ENCODE data around the gene SRPK3. TPM values are rescaled to one million over a fixed set of nuclear protein-coding genes. Genes with fewer than 3 reads are reported as not detected.

The SRPK3 gene
- total RNA-seq, 1 experiment from 2014 or later: 0.46 TPM

GRCh38 chrX:153824348-153824747 lies 43.5 kb downstream of the SRPK3 start:
- Histone ChIP-seq H3K4me1 (replicated peaks; ENCODE audit: insufficient read depth) (no peaks in the 10 kb centered on the region), H3K9me3 (ENCODE audit: insufficient read depth, low read depth) (no peaks in the 10 kb centered on the region), H4K20me1 (ENCODE audit: insufficient read depth) (no peaks in the 10 kb centered on the region), H3K27ac (no peak overlapping the region), H3K27me3 (ENCODE audit: insufficient read depth, low read depth) (peaks cover 71% of the 10 kb centered on the region), H3K79me2 (ENCODE audit: low read depth) (no peaks in the 10 kb centered on the region), H3K4me3 (no peak overlapping the region), H3K9me2 (ENCODE audit: insufficient read depth) (no peaks in the 10 kb centered on the region), H2AFZ (no peak overlapping the region), H3K4me2 (no peak overlapping the region), H3F3A (ENCODE audit: insufficient read depth, low read depth) (no peaks in the 10 kb centered on the region), H3K36me3 (ENCODE audit: low read depth) (no peaks in the 10 kb centered on the region)
- POLR2A ChIA-PET (ENCODE audit: unreplicated experiment): no interaction called here
- BruUV-seq (replicated peaks): no TSS peak
- no peak for DNase-seq
- intact Hi-C loops (cut with micrococcal nuclease; ENCODE audit: unreplicated experiment): no loop called here
- TF ChIP-seq EZH2 (IDR thresholded peaks at IDR 0.05; ENCODE audit: low read depth): no peak
- TF ChIP-seq, protein P1, sequence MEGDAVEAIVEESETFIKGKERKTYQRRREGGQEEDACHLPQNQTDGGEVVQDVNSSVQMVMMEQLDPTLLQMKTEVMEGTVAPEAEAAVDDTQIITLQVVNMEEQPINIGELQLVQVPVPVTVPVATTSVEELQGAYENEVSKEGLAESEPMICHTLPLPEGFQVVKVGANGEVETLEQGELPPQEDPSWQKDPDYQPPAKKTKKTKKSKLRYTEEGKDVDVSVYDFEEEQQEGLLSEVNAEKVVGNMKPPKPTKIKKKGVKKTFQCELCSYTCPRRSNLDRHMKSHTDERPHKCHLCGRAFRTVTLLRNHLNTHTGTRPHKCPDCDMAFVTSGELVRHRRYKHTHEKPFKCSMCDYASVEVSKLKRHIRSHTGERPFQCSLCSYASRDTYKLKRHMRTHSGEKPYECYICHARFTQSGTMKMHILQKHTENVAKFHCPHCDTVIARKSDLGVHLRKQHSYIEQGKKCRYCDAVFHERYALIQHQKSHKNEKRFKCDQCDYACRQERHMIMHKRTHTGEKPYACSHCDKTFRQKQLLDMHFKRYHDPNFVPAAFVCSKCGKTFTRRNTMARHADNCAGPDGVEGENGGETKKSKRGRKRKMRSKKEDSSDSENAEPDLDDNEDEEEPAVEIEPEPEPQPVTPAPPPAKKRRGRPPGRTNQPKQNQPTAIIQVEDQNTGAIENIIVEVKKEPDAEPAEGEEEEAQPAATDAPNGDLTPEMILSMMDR (conservative IDR thresholded peaks at IDR 0.05): no peak
- CTCF ChIA-PET: no interaction called here

DNA sequence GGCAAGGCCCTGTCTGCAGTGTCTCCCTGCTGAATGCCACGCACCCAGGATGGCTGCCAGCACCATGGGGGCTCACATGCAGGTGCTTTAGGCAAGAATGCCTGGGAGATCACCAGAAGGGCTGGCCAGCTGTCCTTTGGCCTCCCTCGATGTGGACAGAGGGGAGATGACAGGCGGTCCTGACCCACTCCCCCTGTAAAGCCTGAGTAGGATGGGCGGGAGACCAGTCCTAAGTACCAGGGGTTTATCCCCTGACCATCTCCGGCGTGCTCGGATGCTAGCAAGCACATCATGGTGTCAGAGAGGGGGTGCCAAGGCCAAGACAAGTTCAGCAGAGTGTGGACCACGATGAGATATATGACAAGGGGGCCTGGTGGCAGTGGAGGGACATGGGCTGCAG lies 44.2 kb downstream of the SRPK3 start:
- CTCF ChIA-PET: no interaction called here
- no peaks in the 10 kb centered on the region for H3F3A ChIP-seq (ENCODE audit: insufficient read depth, low read depth)
- H3K4me1 ChIP-seq (replicated peaks; ENCODE audit: insufficient read depth): no peaks in the 10 kb centered on the region
- H3K9me3 ChIP-seq (ENCODE audit: insufficient read depth, low read depth): no peaks in the 10 kb centered on the region
- no peaks in the 10 kb centered on the region for H3K36me3 ChIP-seq (ENCODE audit: low read depth)
- BruUV-seq (replicated peaks): no TSS peak
- H2AFZ ChIP-seq: no peak overlapping the region
- H3K4me2 ChIP-seq: no peak overlapping the region
- H3K27me3 ChIP-seq (ENCODE audit: insufficient read depth, low read depth): peaks cover 64% of the 10 kb centered on the region
- no peak overlapping the region for H3K27ac ChIP-seq
- no peak overlapping the region for H3K4me3 ChIP-seq
- no peak for DNase-seq
- H4K20me1 ChIP-seq (ENCODE audit: insufficient read depth): no peaks in the 10 kb centered on the region
- H3K9me2 ChIP-seq (ENCODE audit: insufficient read depth): no peaks in the 10 kb centered on the region
- intact Hi-C loops (cut with micrococcal nuclease; ENCODE audit: unreplicated experiment): no loop called here
- no peak for TF ChIP-seq EZH2 (IDR thresholded peaks at IDR 0.05; ENCODE audit: low read depth)
- TF ChIP-seq, protein P1 (conservative IDR thresholded peaks at IDR 0.05): no peak
- H3K79me2 ChIP-seq (ENCODE audit: low read depth): no peaks in the 10 kb centered on the region
- POLR2A ChIA-PET (ENCODE audit: unreplicated experiment): no interaction called here

DNA sequence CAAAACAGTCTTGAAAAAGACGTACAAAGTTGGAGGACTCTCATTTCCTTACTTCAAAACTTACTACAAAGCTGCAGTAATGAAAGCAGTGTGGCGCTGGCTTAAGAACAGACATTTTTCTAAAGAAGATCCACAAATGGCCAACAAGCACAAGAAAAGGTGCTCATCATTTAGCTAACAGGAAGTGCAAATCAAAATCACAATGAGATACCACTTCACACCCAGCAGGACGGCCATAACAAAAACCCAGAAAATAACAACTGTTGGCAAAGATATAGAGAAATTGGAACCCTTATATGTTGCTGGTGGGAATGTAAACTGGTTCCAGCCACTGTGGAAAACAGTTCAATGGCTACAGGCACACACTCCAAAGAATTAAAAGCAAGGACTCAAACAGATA lies 46.2 kb downstream of the SRPK3 start:
- POLR2A ChIA-PET (ENCODE audit: unreplicated experiment): no interaction called here
- no peaks in the 10 kb centered on the region for H3K9me2 ChIP-seq (ENCODE audit: insufficient read depth)

More for the DNA sequence above, 46.2 kb downstream of the SRPK3 start:
- no peaks in the 10 kb centered on the region for H3K36me3 ChIP-seq (ENCODE audit: low read depth)
- H4K20me1 ChIP-seq (ENCODE audit: insufficient read depth): no peaks in the 10 kb centered on the region
- CTCF ChIA-PET: no interaction called here
- H3K4me2 ChIP-seq: no peak overlapping the region
- BruUV-seq (replicated peaks): no TSS peak
- H3F3A ChIP-seq (ENCODE audit: insufficient read depth, low read depth): no peaks in the 10 kb centered on the region
- no peaks in the 10 kb centered on the region for H3K9me3 ChIP-seq (ENCODE audit: insufficient read depth, low read depth)
- no peak overlapping the region for H3K27ac ChIP-seq
- no peaks in the 10 kb centered on the region for H3K79me2 ChIP-seq (ENCODE audit: low read depth)
- no peak overlapping the region for H3K4me3 ChIP-seq
- H3K27me3 ChIP-seq (ENCODE audit: insufficient read depth, low read depth): peaks cover 54% of the 10 kb centered on the region
- H3K4me1 ChIP-seq (replicated peaks; ENCODE audit: insufficient read depth): no peaks in the 10 kb centered on the region
- no peak for DNase-seq
- no peak for TF ChIP-seq EZH2 (IDR thresholded peaks at IDR 0.05; ENCODE audit: low read depth)
- TF ChIP-seq, protein P1 (conservative IDR thresholded peaks at IDR 0.05): no peak
- no peak overlapping the region for H2AFZ ChIP-seq
- intact Hi-C loops (cut with micrococcal nuclease; ENCODE audit: unreplicated experiment): no loop called here

Data from PC-9 (cell line).